Retinal pigment epithelial cell (primary cell): Measurements from ENCODE around the gene ZBTB21.

ENCODE experiments used
- DNase-seq: peaks from one replicate; pipeline ENCODE4 v3.0.0-alpha.2; 2010; ENCODE audit warnings: low read depth
- H3K4me3 ChIP-seq: 2 replicates; pipeline ENCODE4 v1.5.1; 2011; ENCODE audit warnings: mild to moderate bottlenecking, low read length, control low read depth, moderate library complexity
- TF ChIP-seq, protein P1 (sequence below): conservative IDR thresholded peaks from 2 replicates; pipeline ENCODE4 v1.5.1; 2011; ENCODE audit warnings: low read depth, low read length, control low read depth, inconsistent platforms

ZBTB21 gene

DNA sequence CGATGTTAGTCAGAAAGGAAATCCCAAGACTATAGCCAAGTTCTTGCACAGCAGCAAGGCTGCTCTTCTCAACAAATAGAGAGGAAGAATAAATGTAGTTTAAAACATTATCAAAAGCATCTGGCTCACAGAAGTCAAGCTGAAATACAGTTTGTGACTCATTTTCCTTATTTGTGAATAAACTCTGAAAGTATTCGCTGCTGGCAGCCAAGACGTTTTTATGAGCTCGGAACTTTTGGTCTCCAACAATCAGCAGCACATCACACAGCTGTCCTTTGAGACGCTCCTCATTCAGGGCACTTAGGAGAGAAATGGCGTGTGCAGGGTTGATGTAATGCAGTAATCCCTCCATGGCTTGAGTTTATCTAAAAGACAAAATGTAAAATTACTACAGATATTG lies 16.4 kb downstream of the ZBTB21 start:
- TF ChIP-seq, protein P1, sequence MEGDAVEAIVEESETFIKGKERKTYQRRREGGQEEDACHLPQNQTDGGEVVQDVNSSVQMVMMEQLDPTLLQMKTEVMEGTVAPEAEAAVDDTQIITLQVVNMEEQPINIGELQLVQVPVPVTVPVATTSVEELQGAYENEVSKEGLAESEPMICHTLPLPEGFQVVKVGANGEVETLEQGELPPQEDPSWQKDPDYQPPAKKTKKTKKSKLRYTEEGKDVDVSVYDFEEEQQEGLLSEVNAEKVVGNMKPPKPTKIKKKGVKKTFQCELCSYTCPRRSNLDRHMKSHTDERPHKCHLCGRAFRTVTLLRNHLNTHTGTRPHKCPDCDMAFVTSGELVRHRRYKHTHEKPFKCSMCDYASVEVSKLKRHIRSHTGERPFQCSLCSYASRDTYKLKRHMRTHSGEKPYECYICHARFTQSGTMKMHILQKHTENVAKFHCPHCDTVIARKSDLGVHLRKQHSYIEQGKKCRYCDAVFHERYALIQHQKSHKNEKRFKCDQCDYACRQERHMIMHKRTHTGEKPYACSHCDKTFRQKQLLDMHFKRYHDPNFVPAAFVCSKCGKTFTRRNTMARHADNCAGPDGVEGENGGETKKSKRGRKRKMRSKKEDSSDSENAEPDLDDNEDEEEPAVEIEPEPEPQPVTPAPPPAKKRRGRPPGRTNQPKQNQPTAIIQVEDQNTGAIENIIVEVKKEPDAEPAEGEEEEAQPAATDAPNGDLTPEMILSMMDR = no peak
- DNase-seq = no peak
- no peak overlapping the region for H3K4me3 ChIP-seq

DNA sequence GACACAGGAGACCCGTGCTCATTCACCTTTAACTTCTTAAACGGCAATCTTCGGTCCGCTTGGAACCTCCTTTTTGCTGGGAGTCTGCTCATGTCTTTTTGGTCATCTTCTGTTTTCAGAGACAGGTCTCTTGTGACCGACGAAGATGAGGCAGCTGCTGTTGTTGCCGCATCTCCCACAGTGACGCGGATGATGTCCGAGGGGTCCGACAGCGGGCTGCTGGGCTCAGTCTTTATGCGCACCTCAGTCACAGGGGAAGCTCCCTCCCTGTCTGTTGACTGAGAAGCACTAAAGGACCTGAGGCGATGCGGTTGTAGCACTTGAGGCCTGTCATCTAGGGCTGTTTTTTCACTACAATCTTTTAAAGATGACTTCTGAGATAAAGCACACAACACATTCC lies 17.6 kb downstream of the ZBTB21 start:
- DNase-seq = no peak
- TF ChIP-seq, protein P1 = no peak
- no peak overlapping the region for H3K4me3 ChIP-seq

DNA sequence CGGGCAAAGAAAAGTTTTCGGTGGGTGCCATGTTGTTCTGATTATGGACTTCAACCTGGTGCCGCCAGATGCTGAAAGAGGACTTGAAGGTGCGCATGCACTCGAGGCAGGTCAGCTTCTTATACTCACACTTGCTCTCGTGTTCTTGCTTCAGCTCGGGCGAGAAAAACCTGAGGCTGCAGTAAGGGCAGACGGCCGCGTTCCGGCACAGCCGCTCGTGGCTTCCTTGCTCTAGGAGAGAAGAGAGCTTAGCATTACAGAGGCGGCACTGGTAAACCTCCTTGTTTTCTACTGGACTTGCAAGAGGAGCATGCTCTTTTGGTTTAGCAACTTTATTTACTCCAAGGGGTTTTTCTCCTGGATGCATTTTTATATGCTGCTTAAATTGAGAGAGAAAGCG lies 18.5 kb downstream of the ZBTB21 start:
- TF ChIP-seq, protein P1 = no peak
- no peak overlapping the region for H3K4me3 ChIP-seq
- no peak for DNase-seq

DNA sequence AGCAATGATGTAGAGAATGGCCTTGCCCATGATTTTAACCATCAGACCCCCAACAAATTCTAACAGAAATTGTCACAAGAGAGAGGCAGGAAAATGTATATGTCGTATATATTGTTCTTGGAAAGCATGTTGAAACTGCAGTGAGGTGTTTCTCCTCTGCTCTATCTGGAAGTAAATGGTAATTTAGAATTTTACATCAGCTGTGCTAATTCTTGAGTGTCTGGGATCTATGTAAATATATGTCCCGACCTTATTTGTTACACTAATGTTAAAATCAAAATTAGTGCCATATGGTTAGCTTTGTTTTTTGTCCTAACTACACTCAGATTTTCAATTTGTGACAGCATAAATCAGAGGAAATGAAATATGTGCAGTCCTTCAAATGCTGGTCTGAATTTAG lies 20.5 kb downstream of the ZBTB21 start:
- H3K4me3 ChIP-seq = no peak overlapping the region
- no peak for DNase-seq
- TF ChIP-seq, protein P1 = no peak

DNA sequence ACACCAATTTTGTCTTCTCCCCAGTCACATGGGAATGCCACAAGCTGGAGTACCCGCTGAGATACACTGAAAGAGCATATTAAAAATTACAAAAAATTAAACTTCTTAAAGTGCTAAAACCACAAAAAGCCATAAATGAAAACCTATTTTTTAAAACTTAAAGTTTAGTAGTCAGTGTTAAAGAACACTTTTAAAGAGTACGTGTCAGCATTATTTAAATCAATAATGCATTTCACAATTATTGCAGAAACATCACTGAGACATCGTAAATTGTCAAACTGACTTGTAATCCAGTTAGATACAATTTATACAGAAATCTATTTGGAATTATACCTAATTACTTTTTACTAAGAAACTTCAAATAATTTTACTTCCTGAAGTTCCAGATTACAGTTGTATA lies 22.9 kb downstream of the ZBTB21 start:
- DNase-seq = no peak
- TF ChIP-seq, protein P1 = no peak
- H3K4me3 ChIP-seq = no peak overlapping the region

DNA sequence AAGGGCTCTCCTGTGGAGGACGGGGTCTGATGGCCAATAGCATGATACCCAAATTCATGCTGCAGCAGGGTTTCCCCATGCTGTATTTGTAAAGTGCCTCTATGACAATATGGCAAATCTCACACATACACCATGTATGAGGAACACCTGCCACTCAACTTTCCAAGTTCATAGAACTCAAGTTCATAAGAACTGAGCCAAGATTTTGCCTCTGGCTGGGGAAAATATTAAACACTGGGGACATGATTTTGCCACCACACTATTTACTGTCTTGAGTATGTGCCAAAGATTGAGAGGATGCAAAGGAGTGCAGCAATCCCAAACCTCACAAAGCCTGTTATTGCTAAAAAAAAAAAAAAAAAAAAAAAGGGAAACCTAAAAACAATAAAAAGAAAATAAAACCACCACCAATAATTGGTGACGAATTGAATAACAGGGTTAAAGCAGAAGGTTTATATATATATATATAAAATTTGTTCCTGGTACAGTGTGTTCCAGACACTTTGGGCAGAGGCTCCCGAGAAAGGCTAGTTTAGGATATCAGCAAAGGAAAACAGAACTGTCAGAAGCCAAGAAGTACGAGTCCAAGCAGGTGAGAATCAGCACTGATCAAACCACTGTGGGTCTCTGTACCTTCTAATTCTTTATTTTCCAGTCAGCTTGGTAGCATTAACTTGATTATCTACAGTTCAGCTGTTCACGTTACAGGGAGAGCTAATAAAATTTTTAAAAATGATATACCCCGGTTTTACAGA lies 24.3 kb downstream of the ZBTB21 start:
- no peak for DNase-seq
- H3K4me3 ChIP-seq = no peak overlapping the region
- TF ChIP-seq, protein P1 = no peak

DNA sequence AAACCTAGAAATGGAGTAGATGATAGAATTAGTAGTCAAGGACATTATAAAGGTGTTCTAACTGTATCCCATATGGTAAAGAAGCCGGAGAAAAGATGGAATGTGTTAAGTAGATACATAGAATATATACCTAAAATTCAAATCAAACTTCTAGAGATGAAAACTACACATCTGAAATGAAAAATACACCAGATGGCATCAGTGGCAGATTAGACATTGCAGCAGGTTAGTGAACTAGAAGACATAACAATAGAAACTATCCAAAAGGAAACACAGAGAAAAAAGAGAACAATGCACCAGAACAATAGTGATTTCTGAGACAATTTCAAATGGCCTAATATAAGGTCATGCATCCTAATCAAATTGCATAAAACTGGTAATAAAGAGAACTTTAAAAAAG lies 26.9 kb downstream of the ZBTB21 start:
- TF ChIP-seq, protein P1 = no peak
- no peak for DNase-seq
- H3K4me3 ChIP-seq = no peak overlapping the region
